NCI-H446 (cell line): ENCODE data around the gene SLC25A44.
A peak's percentile ranks its signal among the peaks of the same experiment; 100 is the strongest.

Source experiments
- DNase-seq, 2 experiments: peaks; one replicate each; lab custom pipeline; 2025; lab: John Stamatoyannopoulos, UW

Gene SLC25A44, protein sequence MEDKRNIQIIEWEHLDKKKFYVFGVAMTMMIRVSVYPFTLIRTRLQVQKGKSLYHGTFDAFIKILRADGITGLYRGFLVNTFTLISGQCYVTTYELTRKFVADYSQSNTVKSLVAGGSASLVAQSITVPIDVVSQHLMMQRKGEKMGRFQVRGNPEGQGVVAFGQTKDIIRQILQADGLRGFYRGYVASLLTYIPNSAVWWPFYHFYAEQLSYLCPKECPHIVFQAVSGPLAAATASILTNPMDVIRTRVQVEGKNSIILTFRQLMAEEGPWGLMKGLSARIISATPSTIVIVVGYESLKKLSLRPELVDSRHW

DNA sequence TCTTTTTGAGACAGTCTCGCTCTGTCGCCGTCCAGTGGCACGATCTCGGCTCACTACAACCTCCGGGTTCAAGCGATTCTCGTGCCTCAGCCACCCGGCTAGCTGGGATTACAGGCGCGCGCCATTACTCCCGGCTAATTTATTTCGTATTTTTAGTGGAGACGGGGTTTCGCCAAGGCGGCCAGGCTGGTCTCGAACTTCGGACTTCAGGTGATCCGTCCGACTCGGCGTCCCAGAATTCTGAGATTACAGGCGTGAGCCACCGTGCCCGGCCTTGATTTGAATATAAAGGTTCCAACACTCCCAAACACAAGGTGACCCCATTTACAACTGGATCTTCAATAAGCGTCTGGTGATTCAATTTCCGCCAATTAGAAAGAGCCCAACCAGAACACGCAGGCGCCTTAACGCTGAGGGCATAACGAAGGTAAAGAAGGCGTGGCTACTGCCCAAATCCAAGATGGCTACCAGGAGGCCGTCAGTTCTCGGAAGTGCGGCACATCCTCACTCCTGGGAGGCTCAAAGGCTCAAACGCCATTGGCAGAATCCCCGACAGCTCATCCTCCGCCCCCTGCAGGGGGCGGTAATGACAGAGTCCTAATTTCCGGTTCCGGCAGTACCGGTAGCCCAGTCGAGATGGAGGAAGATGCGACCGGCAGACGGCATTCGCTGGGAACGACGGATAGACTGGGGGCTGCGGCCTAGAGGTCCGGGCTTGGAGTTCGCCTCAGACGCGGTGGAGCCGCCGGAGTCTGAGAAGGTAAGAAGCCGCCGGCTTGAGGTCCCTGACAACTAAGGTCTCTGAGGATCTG, at the start of gene SLC25A44:
Gene SLC25A44, plus strand, starts transcription at position 617 of the 812 bp plus-strand sequence. CDS start 5,744 bp downstream, outside the sequence.
- peak; percentile 100 for DNase-seq

DNA sequence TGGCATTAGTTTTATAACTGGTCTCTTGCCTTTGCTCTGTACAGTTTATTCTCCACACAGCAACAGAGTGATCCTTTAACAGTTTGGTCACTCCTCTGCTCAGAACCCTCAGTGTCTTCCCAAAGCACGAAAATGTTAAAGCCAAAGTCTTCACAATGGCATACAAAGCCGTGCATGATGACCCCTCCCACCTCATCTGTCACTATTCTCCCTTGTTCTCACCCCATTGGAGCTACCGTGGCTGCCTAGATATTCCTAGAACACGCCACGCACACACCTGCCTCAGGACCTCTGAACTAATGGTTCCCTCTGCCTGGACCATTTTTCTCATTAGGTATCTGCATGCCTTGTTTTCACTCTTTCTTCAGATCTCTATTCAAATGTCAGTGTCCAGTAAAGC, 49.2 kb upstream of the SLC25A44 start:
- DNase-seq: no peak

DNA sequence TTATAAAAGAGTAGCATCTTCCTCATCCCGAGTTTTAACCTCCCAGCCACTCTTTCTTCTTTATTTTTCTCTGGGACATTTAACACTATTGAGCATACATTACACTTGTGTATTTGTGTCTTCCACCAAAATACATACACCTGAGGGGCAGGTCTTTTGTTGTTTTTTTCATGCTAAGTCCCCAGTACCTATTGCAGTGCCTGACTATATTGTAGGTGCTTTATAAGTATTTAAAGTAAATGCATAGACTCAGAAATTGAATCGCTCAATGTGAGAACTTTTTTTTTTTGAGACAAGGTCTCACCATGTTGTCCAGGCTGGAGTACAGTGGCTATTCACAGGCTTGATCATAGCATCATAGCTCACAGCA, 48.3 kb upstream of the SLC25A44 start:
- DNase-seq: no peak

DNA sequence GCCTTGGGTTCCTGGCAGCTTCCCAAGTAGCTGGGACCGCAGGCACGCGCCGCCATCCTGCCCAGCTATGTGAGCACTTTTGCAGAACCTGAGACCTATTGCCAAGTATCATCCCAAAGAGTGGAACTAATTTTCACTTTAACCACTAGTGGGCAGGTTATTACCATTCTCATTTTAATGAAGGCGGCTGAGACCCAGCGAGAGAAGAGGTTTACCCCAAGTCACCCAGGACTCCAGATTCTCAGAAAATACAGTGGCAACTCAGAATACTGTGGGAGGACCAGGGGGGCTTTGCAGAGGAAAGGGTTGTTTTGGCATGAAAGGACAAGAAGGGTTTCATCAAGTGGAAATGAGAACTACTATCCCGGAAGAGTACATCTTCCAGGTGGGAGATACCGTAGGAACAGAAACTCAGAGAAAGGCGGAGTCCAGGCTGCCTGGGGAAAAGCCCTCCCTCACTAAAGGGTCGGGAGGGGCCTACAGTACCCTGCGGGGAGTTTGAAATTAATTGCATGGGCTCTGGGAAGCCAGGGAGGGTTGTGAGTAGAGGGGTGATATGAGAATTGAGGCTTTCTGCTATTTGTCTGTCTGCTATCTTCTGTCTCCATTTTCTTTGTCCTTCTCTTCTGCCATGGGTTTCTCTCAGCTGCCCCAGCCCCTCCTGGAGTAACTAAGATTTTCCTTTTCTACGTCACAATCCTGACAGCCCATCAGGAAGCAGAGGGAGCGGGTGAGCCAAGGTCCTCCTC, 47.7 kb upstream of the SLC25A44 start:
- peak; percentile 63 to 91 for DNase-seq

DNA sequence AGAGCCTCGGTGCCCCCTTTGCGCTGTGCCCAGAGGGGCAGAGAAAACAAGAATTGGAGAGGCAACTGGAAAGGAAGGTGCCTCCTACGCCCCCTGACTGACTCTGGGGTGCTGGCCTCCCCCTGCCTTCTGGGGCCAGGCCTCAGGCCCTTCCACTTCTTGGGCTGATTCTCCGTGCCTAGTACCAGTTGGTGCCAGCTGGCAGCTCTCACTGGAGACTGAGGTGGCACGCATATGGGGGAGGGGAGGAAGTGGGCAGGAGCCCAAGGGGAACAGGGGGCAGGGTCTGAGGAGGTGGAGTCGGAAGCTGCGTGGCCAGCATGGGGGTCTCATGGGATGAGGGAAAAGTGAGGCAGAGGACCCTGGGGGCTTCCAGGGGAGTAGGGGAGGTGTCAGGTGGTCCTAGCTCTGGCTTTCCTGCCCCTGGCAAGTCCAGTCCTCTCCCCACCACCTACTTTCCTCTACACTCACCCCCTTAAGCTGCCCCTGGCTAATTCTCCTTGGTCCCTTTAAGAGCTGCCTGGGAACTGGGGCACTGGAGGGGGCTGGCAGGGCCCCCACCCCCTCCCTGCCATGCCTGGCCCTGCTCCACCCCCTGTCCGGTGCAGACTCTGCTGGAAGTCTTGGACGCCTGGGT, 47.0 kb upstream of the SLC25A44 start:
- DNase-seq: no peak

DNA sequence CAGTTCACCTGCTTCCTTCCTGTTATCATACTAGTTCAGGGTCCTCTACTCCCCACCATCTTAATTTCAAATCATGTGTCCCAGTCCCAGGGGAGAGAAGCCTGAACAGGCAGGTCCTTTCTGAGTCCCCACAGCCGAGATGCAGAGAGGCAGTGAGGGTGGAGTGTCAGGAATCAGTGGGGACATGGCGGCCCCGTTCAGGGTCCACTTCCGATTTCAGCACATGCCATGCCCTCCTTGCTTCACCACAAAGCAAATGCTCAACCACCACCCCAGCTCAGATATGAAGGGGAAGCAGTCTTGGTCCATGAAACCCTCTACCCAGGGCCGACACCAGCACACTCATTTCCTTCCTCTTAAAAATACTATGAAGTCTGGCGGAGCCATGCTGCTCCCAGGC, 45.7 kb upstream of the SLC25A44 start:
- no peak for DNase-seq

DNA sequence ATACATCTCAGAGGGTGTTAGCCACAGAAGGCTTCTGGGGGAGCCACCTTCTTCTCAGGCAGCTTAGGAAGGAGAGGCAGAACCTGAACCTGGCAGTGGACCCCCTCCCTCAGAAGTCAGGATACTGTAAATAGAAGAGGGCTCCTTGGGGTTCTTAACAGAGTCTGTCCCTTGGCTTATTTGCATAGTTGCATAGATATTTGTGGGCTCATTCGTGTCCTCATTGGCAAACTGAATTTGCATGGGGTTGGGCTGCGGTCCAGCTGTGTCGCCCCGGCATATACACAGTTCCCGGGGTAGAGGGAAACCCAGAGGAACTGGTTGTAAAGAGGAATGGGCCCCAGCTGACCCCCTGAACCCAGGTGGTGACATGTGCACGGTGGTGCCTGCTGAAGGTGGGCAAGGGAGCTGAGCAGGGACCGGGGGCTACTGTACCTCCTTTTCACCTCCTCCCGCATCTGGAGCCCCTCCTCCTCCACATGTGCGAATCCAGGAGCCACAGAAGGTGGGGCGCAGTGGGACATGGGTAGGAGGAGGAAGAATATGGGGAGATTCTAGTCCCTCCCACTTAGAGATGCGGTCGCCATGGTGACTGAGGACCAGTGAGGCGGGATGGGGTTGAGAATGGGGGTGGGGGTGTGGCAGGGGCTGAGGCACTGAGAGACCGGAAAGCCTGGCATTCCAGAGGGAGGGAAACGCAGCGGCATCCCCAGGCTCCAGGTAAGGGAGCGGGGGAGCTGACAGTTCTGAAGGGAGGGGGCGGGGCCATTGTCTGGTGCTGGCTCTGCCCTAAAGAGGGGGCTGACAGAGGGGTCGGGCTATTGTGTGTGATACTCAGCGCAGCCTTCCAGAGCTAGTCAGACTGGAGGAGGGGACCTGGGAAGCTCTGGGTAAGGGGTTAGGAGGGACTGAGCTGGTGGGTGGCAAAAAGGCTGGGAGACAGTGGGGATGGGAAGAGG, 44.3 kb upstream of the SLC25A44 start:
- no peak for DNase-seq

DNA sequence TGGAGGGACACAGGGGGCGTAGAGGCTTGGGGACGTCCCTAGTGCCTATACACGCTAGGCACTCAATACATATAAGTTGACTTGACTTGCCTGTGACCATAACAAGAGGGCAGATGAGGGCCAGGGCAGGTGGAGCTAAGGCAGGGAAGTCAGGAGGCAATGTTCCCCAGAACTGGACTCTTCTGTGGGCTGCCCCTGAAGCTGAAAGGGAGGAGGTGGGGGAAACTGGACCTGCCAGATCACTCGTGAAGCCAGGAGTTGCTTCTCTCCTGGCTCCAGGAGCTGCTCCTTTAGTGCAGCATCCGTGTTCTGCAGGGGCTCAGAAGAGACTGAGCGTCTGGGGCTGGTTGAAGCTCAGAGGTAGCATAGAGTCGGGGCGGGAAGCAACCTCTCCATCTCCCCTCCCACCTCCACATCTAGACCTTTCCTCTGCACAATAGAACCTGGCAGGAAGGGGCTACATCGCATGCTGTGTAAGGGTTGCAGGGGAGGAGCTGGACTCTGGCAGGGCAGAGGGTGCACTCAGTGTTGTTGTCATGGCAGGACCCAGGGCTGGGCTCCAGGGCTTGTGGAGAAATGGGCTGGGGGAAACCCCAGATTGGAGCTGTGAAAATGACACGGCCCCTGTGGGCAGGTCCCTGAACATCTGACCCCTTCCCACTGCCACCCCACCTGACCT, 43.4 kb upstream of the SLC25A44 start:
- DNase-seq: no peak

DNA sequence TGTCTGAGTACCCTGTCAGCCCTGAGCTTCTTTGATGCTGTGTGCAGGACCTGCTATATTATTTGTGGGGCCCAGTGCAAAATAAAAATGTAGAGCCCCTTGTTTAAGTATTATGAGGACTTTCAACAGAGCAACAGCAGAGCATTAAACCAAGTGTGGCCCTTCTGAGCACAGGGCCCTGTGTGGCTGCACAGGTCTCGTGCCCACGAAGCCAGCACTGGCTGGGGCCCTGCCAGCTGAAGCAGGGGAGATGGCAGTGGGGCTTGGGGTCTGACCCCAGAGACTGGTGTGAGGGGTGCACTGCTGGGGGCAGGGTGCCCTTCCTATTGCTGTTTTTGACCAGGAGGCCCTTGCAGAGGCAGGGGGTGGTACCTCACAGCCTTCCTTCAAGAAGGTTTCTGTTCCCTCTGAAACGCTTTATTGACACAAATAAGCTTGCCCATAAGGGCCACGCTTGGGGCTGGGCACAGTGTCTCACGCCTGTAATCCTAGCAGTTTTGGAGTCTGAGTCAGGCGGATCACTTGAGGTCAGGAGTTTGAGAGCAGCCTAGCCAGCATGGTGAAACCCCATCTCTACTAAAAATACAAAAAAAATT, 42.7 kb upstream of the SLC25A44 start:
- DNase-seq: no peak

DNA sequence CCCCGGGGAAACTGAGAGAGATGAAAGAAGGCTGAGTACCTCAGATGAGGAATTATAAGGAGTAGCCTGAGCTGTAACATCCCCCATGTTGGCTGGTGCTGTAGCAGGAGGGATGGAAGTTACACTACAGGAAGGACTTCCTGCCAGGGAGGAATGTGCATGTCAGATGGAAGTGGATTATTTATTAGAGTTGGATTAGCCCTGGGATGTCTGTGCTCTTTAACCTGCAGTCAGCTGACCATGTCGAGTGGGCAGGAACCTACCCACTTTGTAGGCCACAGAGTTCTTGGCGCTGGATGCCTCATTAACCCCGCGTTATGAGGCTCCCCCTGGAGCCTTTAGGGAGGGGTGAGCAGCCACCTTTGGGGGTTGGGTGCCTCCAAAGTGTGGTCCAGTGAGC, 41.3 kb upstream of the SLC25A44 start:
- DNase-seq: no peak

DNA sequence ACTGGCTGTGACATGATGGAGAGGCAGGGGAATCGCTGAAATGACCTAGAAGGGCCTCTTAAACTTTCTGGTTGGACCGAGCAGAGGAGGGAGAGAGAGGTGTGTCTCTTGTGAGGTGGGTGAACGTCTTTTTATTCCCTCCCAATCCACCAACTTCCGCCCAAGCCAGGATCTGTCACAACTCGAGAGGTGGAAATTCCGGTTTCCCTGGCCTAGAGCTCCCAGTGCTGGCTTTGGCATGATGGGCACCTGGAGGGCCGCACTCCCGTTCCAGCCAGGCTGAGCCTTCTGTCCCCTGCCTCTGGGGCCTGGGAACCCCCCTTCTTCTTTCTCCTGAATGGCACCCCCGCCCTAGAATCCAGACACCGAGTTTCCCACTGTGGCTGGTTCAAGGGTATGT, 40.5 kb upstream of the SLC25A44 start, which contains the start of gene SEMA4A:
Gene SEMA4A, plus strand, starts transcription at position 224 of the 400 bp plus-strand sequence. CDS start 994 bp downstream, outside the sequence.
- no peak for DNase-seq

DNA sequence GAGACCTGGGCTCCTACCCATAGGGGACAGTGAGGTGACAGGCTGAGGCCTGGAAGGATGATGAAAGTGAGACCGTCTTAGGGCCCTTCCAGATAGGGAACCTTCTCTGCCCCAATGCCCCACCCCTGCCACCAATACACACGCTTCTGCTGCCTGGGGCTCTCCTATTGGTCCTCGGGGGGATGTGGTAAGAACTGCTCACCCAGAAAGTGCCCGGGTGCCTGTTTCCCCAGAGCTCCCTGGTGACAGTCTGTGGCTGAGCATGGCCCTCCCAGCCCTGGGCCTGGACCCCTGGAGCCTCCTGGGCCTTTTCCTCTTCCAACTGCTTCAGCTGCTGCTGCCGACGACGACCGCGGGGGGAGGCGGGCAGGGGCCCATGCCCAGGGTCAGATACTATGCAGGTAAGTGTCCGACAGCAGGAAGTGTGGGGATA, 39.6 kb upstream of the SLC25A44 start:
- DNase-seq: no peak

DNA sequence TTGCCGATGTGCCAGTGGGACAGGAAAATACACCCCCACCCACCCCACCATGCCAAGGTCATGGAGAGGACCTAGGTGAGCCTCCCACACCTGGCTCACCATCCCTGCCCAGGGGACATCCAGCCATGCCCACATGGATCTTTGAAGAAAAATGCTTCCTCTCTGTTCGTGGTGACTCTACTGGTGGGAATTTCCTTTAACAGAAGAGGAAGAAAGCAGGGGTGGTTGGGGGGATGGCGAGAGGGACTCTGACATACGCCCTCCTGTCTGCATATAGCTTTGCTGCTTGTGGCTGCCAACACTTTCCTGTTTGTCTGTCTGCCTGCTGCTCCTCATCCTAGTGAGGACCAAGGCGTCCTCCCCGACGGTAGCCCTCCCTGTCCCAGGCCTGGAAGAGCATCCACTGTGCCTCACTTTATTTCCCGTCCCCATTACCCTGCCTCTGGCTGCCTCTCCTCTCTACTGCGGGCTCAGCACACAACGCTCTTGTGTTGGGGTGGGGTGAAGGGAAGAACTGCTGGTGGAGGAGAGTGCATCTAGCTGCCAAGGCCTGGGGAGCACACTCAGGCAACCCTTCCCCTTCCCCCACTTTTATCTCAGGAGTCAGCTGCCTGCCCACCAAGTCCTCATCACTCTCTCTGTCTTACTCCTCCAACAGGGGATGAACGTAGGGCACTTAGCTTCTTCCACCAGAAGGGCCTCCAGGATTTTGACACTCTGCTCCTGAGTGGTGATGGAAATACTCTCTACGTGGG, 38.0 kb upstream of the SLC25A44 start:
- DNase-seq: no peak

DNA sequence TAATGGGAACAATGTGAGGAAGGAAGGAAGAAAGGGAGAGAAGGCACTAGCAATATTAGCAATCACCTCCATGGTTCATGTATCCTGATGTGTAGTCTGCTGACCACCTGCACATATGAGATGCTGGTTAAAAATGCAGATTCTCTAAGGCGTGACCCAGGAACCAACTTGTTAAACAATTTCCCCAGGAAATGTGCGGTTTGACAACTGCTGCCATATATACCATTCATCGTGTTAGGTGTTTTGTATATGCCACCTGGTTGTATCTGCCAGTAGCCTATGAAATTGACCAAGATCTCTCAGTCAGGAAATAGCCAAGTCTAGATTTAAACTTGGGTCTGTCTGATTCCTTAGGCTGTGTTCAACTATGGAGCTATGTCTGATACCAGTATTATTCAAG, 36.4 kb upstream of the SLC25A44 start:
- no peak for DNase-seq

DNA sequence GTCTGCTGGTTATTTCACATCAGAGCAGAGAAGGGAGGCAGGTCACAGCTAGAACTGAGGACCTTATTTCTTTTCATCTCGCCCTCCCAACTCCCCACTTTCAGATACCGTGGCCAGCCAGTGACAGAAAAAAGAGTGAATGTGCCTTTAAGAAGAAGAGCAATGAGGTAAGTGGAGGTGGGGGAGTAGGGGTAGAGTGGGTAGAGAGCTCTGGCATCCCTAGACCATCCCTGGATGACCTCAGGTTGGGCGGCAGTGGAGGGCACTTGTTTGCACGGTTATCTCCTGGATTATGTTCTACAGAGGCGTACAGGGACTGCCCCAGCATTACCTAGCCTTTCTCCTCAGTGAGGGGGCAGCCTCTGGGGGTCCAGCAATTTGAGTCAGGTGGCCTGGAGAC, 35.9 kb upstream of the SLC25A44 start:
- no peak for DNase-seq

DNA sequence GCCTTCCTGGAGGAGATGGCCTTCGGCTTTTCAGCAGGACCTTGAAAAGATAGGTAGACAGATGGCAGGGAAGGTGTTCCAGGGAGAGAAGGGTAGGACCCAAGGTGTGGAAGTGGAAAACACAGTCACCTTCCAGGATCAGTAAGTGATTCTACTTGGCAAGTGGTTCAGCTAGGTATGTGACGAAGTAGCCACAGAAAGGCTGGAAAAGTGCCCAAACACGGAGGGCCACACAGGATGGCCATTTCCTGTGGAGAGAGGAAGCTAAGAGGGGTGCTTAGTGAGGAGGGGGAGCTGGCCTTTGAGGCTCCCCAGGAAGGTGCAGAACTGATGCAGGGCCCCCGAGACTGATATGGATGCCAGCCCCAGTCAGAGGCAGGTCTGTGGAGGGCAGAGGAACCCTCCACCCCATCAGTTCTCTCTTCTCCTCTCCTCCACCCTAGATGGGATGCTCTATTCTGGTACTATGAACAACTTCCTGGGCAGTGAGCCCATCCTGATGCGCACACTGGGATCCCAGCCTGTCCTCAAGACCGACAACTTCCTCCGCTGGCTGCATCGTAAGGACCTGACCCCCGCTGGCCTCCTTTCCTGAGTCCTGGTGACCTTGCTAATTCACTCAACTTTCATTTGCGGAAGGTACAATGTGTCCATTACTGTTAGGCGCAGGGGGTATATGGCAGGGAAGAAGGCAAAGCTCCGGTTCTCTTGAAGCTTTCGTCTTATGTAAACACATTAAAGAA, 33.7 kb upstream of the SLC25A44 start:
- no peak for DNase-seq

DNA sequence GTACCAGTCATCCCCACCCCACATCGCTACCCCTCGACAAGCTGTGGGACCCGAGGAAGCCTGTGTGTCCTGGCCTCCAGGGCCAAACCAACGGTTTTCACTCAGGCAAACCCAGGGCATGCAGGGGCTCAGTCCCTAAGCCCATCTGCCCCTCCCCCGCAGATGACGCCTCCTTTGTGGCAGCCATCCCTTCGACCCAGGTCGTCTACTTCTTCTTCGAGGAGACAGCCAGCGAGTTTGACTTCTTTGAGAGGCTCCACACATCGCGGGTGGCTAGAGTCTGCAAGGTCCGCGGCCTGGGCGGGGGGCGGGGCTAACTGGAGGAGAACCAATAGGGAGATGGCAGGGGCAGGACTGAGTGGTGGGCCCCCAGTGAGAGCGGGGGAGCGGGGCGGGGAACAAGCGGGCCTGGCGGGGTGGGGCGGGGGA, 33.1 kb upstream of the SLC25A44 start:
- peak; percentile 19 to 78 for DNase-seq

DNA sequence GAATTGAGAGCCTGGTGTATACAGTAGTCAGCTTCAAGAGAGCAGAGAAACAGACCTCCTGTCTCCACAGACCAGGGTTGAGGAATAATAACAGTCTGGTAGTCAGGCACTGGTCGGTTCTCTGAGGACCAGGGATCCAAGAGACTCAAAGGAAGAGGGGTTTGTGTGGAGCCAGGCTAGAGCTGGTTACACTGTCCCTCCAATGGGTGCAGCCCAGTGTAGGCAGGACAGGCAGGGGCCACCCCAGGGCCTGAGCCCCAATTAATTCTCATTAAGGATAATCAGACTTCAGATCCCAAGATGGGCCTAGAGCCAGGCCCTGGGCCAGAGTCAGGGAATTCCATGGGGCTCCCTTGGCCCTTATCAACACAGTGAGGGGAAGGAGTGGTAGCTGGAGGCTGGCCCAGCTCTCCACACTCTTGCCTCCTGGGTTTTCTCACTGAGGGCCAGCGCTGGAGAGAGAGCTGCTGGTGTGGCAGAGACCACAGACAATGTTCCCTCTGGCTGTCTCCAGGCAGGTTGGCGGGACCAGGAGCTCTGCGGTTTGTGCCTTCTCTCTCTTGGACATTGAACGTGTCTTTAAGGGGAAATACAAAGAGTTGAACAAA, 31.4 kb upstream of the SLC25A44 start:
- no peak for DNase-seq
